Large intestine (tissue), 3 donors: ENCODE results near the gene DCN. TPM values are rescaled to one million over a fixed set of nuclear protein-coding genes. Genes with fewer than 3 reads are reported as not detected.

Source experiments
- DNase-seq, 2 donors: peaks; one replicate each; pipeline versions ENCODE4 v3.0.0 to v3.0.0-alpha.2; 2013
- H3K27ac ChIP-seq: one replicate; pipeline ENCODE4 v1.5.1; 2013; ENCODE audit warnings: low read length
- H3K27me3 ChIP-seq: 2 replicates; pipeline ENCODE4 v1.6.1; 2013; ENCODE audit warnings: low read length; ENCODE audit not compliant: control insufficient read depth, insufficient read depth
- H3K36me3 ChIP-seq: 2 replicates; pipeline ENCODE4 v1.6.1; 2013; ENCODE audit warnings: low read length; ENCODE audit not compliant: control insufficient read depth, insufficient read depth
- H3K4me1 ChIP-seq: one replicate; pipeline ENCODE4 v1.6.1; 2013; ENCODE audit warnings: low read length; ENCODE audit not compliant: control insufficient read depth, insufficient read depth
- H3K4me3 ChIP-seq: one replicate; pipeline ENCODE4 v1.5.1; 2013; ENCODE audit warnings: low read length
- H3K9me3 ChIP-seq: one replicate; pipeline ENCODE4 v1.6.1; 2013; ENCODE audit warnings: mild to moderate bottlenecking, low read depth, low read length, moderate library complexity; ENCODE audit not compliant: control insufficient read depth
- WGBS: methylation state at CpG from one replicate; pipeline ENCODE4 v1.1.5; 2013; ENCODE audit warnings: low lambda C conversion rate; ENCODE audit not compliant: insufficient coverage; 5-methylcytosine and 5-hydroxymethylcytosine counted together
- polyA plus RNA-seq: library from polyadenylated mRNA; unstranded; fragments of 120-200 nt; gene quantifications from one replicate; pipeline ENCODE4 v1.2.1, GENCODE V29; 2013

DCN gene
- polyA plus RNA-seq, 1 donor = 568 TPM

DNA sequence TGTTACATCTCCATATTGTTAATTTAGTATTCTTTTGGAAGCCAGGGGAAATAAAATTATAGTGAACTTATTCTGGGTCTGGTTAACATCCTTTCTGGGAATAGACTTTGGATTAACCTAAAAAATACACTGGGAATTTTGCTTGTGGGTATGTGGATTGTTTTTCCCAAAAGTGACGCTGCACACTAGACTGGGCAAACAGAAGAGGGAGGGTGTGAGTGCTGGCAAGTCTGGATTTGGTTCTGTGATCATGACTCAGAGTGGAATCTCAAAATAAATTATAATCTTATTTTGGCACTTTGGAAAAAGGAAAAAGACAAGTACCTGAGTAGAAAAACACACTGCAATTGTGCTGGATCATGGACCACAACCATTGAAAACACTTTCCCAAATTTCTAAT is 56.1 kb downstream of the DCN start:
- DNase-seq = no peak
- peaks cover 4% of the 10 kb centered on the region for H3K4me1 ChIP-seq
- no peak overlapping the region for H3K27ac ChIP-seq
- no peaks in the 10 kb centered on the region for H3K27me3 ChIP-seq
- no peak overlapping the region for H3K4me3 ChIP-seq
- H3K36me3 ChIP-seq = no peaks in the 10 kb centered on the region
- no peaks in the 10 kb centered on the region for H3K9me3 ChIP-seq
- WGBS = 100% methylated on average over 1 of the region's 1 CpG

DNA sequence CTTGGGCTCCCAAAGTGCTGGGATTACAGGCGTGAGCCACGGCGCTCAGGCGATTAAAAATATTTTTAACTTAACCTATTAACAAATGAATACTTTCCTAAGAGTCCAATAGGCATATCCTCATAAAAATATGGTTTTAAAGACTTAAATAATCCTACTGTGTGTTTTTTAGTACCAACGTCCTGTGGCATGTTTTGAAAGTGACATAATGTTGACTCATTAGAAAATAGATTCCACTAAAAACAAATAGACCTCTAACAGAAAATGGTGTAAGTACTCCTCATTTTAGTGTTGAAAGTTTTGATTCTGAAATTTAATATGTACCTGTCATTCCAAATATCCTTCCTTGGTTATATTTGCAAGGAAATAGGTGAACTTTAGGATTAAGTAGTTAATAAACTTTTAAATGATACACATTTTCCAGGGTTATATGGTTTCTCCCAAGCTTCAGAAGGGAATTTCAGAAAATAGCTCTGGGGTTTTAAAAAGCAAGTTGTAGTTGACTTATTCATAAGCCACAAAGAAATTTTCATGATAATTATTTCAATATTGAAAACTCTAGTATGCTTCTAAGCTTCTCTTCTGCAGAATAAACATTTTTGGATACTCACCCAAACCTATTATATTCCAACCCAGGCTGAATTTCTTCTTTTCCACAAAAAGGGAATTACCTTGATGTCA is 59.2 kb downstream of the DCN start:
- H3K9me3 ChIP-seq = no peaks in the 10 kb centered on the region
- H3K4me3 ChIP-seq = no peak overlapping the region
- H3K27ac ChIP-seq = no peak overlapping the region
- peaks cover 15% of the 10 kb centered on the region for H3K4me1 ChIP-seq
- no peak for DNase-seq
- H3K27me3 ChIP-seq = no peaks in the 10 kb centered on the region
- H3K36me3 ChIP-seq = no peaks in the 10 kb centered on the region
- WGBS = 93% methylated on average over 3 of the region's 5 CpGs

DNA sequence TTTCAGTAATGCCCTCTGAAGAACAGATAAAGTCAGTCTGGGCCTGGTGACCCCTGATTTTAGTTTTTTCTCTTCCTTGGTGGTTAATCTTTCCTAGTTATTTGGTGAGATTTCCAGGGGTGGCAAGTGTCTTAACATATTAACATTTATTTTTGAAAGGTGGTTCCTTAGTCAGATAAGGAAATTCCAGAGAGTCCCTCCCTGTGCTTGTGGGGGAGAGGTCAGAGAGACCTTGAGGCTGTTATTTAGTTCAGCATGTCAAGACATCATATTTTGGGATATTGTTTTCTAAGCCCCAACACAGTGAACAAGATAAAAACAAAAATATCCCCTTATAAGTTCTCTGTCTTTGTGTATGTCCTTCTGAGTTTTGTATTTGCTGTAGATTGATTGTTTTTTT is 61.8 kb downstream of the DCN start:
- Histone ChIP-seq H3K4me1 (peaks cover 11% of the 10 kb centered on the region), H3K27me3 (no peaks in the 10 kb centered on the region), H3K9me3 (no peaks in the 10 kb centered on the region), H3K36me3 (no peaks in the 10 kb centered on the region), H3K27ac (peak overlapping the region; percentile 45), H3K4me3 (no peak overlapping the region)
- DNase-seq = peak in 1 of 2 donors; percentile 56

DNA sequence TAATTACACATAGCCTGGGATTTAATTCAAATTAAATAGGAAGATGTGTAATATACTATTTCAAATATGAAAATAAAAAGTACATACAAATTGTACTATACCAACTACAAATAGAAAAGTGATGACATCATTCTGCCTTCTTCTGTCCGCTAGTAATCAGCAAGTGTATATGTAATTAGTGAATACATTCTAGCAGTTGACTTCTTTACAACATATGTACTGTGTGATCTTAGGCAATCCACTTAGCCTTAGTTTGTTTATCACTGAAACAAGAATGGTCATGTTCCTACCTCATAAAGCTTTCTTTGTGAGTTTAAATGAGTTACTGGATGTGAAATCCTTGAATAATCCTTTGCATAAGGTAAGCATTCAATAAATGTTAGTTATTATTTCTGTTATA is 63.5 kb downstream of the DCN start:
- Histone ChIP-seq H3K4me1 (peaks cover 11% of the 10 kb centered on the region), H3K27me3 (no peaks in the 10 kb centered on the region), H3K36me3 (no peaks in the 10 kb centered on the region), H3K4me3 (no peak overlapping the region), H3K9me3 (no peaks in the 10 kb centered on the region), H3K27ac (no peak overlapping the region)
- no CpG with 5 or more reads among the region's 1 CpG for WGBS
- peak in 1 of 2 donors; percentile 22 for DNase-seq

DNA sequence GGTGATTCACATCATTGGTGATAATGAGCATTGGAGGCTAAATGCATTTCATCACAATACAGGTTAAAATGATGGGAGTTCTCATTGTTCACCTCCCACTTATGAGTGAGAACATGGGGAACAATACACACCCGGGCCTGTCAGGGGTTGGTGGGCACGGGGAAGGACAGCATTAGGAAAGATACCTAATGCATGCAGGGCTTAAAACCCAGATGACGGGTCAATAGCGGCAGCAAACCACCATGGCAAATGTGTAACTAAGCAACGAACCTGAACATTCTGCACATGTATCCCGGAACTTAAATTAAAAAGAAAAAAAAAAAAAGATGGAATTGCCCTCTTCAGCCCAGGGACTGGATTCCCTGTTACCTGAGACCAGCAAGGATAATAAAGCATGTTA is 69.0 kb downstream of the DCN start:
- peaks cover 7% of the 10 kb centered on the region for H3K4me1 ChIP-seq
- no peak for DNase-seq
- H3K4me3 ChIP-seq = no peak overlapping the region
- H3K36me3 ChIP-seq = no peaks in the 10 kb centered on the region
- H3K27ac ChIP-seq = no peak overlapping the region
- no peaks in the 10 kb centered on the region for H3K27me3 ChIP-seq
- WGBS = no CpG with 5 or more reads among the region's 6 CpGs
- H3K9me3 ChIP-seq = no peaks in the 10 kb centered on the region

DNA sequence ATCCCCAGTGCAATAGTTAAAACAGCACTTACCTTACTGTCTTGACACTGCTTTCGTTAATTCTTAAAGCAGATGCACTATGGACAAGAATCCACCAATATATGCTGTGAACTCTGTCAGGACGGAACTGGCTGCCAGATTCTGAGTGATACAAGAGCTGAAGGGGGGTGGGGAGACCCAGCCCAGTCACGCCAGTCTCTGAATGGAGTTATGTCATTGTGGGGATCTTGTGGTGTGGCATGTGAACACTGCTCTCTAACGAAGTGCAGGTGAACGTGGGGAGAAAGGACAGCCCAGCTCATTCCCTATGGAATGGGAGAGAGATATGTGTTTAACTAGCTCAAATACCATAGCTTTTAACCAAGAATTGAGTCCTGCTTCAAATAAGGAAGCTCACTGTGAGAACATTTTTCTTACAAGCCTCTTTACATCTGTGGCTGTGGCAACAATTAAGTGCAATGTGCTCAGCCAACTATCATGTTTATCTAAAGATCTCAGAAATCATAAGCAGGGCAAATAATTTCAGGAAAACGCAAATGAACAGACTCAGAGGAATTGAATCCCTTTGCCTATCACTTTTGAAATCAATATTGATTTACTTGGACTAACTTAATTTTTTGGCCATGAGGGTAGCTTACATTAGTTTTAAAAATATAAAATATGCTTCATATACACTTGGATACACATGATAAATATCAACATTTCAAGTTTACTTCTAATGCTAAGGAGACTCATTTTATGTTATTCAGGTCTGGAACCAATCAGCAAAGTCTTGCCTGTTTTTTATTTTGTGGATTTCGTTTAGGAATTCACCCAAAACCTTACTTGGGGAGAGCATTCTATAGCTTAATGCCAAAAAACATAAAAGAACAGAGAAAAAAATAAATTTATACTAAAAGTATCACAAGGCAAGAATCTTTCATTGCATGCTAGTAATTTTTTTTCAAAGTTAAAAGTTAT is 71.0 kb downstream of the DCN start, which contains the start of gene LUM:
LUM (minus strand) TSS at position 129 of the 960 bp plus-strand sequence. CDS start 2,515 bp downstream, outside the sequence.
- Histone ChIP-seq H3K27ac (peak within 1 kb of the TSS; percentile 70), H3K9me3 (no peaks in the 10 kb centered on the region), H3K4me3 (peak within 1 kb of the TSS; percentile 37), H3K4me1 (peaks cover 7% of the 10 kb centered on the region), H3K27me3 (no peaks in the 10 kb centered on the region), H3K36me3 (no peaks in the 10 kb centered on the region)
- WGBS = 82% methylated on average over 2 of the region's 7 CpGs
- DNase-seq = peak; percentile 34 to 62

DNA sequence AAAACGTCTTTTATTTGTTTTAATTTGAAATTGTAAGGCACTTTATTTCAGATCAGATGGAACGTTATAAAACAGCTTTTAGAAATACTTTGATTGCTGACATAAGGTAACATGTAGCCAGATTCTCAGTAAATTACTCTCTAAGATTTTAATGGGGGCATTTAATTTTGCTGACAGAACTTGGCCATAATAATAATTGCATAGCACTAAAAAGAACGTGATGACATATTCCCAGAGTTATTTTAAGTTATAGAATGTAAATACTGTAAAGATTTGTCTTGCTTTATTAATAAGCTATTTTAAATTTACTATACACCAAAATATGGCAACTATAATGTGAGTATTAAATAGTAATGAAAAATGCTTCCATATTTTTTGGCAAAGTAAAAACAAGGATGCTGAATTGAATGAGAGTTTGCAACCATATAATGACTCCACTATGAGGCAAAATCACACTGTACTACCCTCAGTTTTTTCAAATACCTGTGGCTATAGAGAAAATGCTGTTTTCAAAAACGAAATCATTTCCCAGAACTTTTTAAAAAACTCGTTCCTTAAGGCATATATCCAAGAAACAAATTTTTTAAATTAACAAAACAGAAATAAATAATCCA is 72.2 kb downstream of the DCN start:
- no peaks in the 10 kb centered on the region for H3K36me3 ChIP-seq
- H3K27ac ChIP-seq = no peak overlapping the region
- no peak for DNase-seq
- peaks cover 7% of the 10 kb centered on the region for H3K4me1 ChIP-seq
- no peaks in the 10 kb centered on the region for H3K9me3 ChIP-seq
- H3K27me3 ChIP-seq = no peaks in the 10 kb centered on the region
- H3K4me3 ChIP-seq = peak overlapping the region; percentile 37
- WGBS = 74% methylated on average over 5 of the region's 5 CpGs

DNA sequence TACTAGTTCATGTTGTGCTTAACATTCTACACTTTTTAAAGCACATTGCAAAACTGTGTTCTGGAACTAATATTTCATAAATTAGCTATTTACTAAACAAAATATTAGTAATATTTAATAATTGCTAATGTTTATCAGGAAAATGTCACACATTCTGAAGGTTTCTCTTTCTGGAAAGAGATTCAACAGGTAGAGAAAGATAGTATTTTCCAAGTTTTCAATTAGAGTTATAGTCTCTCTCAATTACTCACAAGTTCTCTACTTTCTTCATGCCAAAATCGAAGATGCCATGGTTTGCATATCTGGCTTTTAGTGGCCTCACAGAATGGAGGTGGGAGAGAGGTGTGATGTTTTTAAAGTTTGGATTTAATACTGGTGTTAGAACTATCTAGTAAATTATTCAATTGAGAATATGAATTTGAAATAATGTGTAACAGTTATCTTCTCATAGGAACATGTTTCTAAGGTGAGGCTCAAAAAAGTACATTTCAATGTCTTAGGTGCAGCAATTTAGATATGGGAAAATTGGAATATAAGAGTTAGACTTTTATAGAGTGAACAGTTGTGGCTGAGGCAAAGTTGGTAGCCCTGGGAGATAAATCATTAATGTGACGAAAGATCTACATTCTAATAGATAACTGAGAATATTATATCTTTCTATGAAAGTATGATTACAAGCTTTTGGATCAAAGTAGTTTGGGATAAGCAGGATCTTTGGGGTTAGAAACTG is 72.9 kb downstream of the DCN start:
- Histone ChIP-seq H3K9me3 (no peaks in the 10 kb centered on the region), H3K27ac (no peak overlapping the region), H3K36me3 (no peaks in the 10 kb centered on the region), H3K4me1 (peaks cover 7% of the 10 kb centered on the region), H3K4me3 (peak overlapping the region; percentile 37), H3K27me3 (no peaks in the 10 kb centered on the region)
- WGBS = no CpG with 5 or more reads among the region's 2 CpGs
- no peak for DNase-seq

DNA sequence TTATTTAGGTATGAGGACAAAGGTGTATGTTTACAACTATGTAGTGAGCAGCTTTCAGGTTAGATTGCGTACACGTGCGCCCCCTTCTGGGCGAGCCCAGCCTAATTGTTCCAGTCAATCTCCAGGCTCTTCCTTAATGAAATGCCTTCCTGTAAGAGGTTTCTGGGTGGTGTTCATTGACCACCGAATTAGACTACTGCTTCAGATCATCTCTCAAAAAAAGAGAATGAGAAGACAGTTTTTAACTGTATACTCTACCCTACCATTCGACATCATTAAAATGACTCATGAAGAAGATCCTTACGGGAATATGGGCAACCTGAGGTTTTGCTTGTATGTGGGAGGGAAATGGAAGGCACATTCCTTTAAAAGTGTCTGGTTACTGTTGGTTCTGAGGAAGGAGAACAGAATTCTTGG is 73.5 kb downstream of the DCN start:
- Histone ChIP-seq H3K4me1 (peaks cover 7% of the 10 kb centered on the region), H3K27me3 (no peaks in the 10 kb centered on the region), H3K4me3 (no peak overlapping the region), H3K27ac (no peak overlapping the region), H3K36me3 (no peaks in the 10 kb centered on the region), H3K9me3 (no peaks in the 10 kb centered on the region)
- WGBS = 50% methylated on average over 2 of the region's 7 CpGs
- DNase-seq = peak; percentile 50 to 52
